Subcutaneous adipose tissue (tissue), 4 donors: ENCODE data around the gene CCR9. TPM values are rescaled to one million over a fixed set of nuclear protein-coding genes. Genes with fewer than 3 reads are reported as not detected.

Experiments
- CTCF ChIP-seq: fragments of 450-650 bp; IDR thresholded peaks from one replicate; pipeline ENCODE4 v1.5.1; 2016; ENCODE audit warnings: low read depth, mild to moderate bottlenecking, control low read depth, antibody characterized with exemption, moderate library complexity
- total RNA-seq, 4 donors: library from RNA; depleted of rRNA; stranded (reverse); fragments of >200 nt; gene quantifications; one replicate each; pipeline ENCODE4 v1.1.0, GENCODE V29; 2016

The CCR9 gene
- total RNA-seq, 4 donors from 2014 or later = not detected

GRCh38 chr3:45932112-45932511, 45.8 kb downstream of the CCR9 start:
- no peak for TF ChIP-seq CTCF

- TF ChIP-seq CTCF = no peak
These were observed 47.2 kb downstream of the CCR9 start for GRCh38 chr3:45933591-45933990.

GRCh38 chr3:45936261-45936660, 49.9 kb downstream of the CCR9 start:
- TF ChIP-seq CTCF = no peak

- TF ChIP-seq CTCF = no peak
These were observed 51.1 kb downstream of the CCR9 start for GRCh38 chr3:45937206-45938042.

- TF ChIP-seq CTCF = no peak
These were observed 51.7 kb downstream of the CCR9 start for GRCh38 chr3:45938043-45938435.

- TF ChIP-seq CTCF = no peak
These were observed 52.5 kb downstream of the CCR9 start for GRCh38 chr3:45938864-45939263.

GRCh38 chr3:45939341-45939771, 53.0 kb downstream of the CCR9 start:
- TF ChIP-seq CTCF = no peak
